BE2C (cell line): ENCODE results near the gene OXER1.

Experiments used
- DNase-seq: peaks from one replicate; pipeline ENCODE4 v3.0.0-alpha.2; 2020
- H3K27me3 ChIP-seq: fragments of 250-450 bp; sonication (Bioruptor Pico); 2 replicates; pipeline ENCODE4 v1.5.1; 2020; ENCODE audit warnings: mild to moderate bottlenecking
- H3K36me3 ChIP-seq: fragments of 250-450 bp; sonication (Bioruptor Pico); 2 replicates; pipeline ENCODE4 v1.5.1; 2020; ENCODE audit warnings: mild to moderate bottlenecking
- H3K4me1 ChIP-seq: fragments of 250-450 bp; sonication (Bioruptor Pico); 2 replicates; pipeline ENCODE4 v1.5.1; 2020
- H3K4me3 ChIP-seq: 2 replicates; pipeline ENCODE4 v1.5.1; 2011; ENCODE audit warnings: low read depth, low read length
- H3K9me3 ChIP-seq: fragments of 250-450 bp; sonication (Bioruptor Pico); 2 replicates; pipeline ENCODE4 v1.5.1; 2020
- TF ChIP-seq, protein P1 (sequence below): IDR thresholded peaks from 2 replicates; pipeline ENCODE4 v1.5.1; 2012; ENCODE audit warnings: mild to moderate bottlenecking, low read depth, low read length

Gene OXER1

DNA sequence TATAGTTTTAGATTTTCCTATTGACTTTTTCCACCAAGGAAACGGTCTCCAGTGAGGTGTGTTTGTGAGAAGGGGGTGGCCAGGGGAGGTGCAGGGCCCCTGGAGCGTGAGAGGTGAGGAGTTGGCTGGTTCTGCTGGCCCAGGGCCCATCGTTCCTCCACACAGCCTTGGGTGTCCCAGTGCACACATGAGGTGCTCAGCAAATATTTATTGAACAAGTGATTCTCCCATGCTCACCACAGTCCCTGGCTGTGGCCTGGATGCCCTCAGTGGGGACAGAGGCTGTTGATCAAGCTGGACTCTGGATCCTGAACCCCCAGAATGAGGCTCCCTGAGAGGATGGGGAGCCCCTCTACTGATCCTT is 23.5 kb upstream of the OXER1 start:
- Histone ChIP-seq H3K4me3 (no peak overlapping the region), H3K27me3 (no peaks in the 10 kb centered on the region), H3K4me1 (peaks cover 12% of the 10 kb centered on the region), H3K36me3 (no peaks in the 10 kb centered on the region), H3K9me3 (no peaks in the 10 kb centered on the region)
- TF ChIP-seq, protein P1, sequence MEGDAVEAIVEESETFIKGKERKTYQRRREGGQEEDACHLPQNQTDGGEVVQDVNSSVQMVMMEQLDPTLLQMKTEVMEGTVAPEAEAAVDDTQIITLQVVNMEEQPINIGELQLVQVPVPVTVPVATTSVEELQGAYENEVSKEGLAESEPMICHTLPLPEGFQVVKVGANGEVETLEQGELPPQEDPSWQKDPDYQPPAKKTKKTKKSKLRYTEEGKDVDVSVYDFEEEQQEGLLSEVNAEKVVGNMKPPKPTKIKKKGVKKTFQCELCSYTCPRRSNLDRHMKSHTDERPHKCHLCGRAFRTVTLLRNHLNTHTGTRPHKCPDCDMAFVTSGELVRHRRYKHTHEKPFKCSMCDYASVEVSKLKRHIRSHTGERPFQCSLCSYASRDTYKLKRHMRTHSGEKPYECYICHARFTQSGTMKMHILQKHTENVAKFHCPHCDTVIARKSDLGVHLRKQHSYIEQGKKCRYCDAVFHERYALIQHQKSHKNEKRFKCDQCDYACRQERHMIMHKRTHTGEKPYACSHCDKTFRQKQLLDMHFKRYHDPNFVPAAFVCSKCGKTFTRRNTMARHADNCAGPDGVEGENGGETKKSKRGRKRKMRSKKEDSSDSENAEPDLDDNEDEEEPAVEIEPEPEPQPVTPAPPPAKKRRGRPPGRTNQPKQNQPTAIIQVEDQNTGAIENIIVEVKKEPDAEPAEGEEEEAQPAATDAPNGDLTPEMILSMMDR = no peak
- DNase-seq = no peak

DNA sequence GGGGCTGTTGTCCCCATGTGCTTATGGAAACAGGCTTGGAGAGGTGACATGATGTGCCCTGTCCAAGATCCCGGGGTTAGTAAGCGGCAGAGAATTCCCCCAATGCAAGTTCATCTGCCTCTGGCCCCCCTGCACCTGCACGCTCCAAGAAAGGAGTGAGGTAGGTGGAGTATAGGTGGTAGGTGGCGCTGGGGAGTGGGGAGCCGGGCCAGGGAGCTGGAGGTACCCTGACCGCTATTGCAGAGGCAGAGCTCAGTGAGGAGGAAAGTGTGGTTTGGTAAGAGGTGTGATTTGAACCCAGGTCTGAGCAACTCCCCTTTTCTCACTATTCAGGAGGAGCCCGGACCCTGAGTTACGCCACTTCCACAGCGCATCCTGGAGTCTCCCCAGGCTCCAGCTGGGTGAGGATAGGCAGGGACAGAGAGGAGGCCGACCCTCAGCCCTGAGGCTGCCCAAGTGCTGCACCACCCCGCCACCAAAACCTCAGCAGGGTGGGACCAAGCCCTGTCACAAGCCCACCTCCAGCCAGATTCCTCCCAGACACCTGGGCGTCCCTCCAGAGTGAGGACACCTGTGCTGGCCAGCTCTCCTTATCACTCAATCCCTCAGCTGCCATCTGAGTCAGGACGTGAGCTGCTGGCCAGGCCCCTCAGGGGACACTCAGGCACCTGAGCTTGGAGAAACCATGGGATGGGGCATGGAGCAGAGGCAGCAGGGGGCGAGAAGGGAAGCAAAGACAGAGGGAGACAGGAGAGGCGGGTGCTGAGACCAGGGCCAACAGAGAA is 22.8 kb upstream of the OXER1 start:
- H3K4me3 ChIP-seq = no peak overlapping the region
- no peaks in the 10 kb centered on the region for H3K9me3 ChIP-seq
- H3K4me1 ChIP-seq = peaks cover 12% of the 10 kb centered on the region
- H3K36me3 ChIP-seq = no peaks in the 10 kb centered on the region
- no peaks in the 10 kb centered on the region for H3K27me3 ChIP-seq
- DNase-seq = no peak
- TF ChIP-seq, protein P1 = no peak

DNA sequence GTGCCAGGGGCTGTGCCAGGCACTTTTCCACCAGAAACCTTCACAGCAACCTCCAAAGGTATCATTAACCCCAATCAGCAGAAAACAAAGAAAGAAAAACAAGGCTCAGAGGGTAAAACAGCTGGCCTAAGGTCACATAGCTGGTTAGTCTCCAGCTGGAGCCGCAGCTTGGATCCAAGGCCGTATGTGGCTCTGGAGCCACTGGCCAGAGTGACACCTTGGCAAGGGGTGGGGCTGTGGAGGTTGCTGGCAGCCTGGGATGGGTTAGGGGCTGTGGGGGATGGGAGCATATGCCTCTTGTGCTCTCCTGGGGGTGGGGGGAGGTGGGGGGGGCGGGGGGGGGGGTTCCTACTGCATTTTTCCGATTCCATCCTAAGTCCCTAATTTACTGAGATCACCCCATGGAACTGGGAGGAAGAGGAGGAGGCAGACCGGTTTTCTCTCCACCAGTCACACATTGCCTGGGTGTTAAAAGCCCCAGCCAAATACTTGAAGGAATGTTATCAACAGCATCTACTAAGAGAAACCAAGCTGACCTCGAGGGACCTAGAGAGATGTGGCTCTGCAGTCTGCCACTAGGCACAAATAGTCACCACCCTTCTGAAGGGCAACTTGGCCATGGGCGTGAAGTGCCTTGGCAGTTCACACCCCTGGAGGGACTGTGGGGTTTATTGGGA is 20.4 kb upstream of the OXER1 start:
- no peak for DNase-seq
- Histone ChIP-seq H3K27me3 (no peaks in the 10 kb centered on the region), H3K4me3 (no peak overlapping the region), H3K36me3 (no peaks in the 10 kb centered on the region), H3K9me3 (no peaks in the 10 kb centered on the region), H3K4me1 (peaks cover 12% of the 10 kb centered on the region)
- TF ChIP-seq, protein P1 = no peak

DNA sequence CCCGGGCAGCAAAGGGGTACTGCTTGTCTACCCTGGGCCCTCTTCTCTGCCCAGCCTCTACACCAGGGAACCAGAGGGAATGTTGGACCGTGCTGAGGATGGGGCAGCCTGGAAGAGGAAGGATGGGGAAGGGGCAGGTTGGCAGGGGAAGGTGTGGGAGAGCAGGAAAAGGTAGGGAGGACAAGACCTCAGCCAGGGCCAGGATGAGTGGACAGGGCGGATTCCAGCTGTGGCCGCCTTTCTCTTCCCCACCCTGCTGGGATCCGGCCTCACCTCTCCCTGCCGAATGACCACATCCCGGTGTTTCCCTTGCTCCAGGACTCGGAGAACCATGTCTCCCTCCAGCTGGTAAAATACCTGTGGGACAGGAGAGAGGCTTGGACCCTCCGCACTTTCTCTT is 19.6 kb upstream of the OXER1 start:
- DNase-seq = no peak
- TF ChIP-seq, protein P1 = no peak
- H3K27me3 ChIP-seq = no peaks in the 10 kb centered on the region
- 0 out of 2 replicates have a peak, but pooled peaks cover 4% of the 10 kb centered on the region for H3K9me3 ChIP-seq
- no peak overlapping the region for H3K4me3 ChIP-seq
- H3K4me1 ChIP-seq = peaks cover 6% of the 10 kb centered on the region
- no peaks in the 10 kb centered on the region for H3K36me3 ChIP-seq

DNA sequence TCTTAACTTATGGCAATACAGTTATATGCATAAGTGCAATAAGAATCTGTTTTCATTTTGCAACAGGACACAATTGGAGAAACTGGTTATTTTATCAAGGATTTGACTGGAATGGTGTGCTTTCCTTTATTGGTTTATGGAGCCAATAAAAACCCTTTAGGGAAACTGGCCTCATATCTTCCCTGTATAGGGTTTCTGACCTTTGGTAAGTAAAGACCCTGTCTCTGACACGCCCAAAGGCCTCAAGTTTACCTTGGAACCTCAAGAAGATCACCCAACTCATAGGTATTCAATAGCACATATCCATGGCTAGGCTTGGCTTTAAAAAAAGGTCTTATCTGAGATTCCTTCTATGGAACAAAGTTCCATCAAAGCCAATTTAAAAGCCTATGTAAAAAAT is 17.2 kb upstream of the OXER1 start:
- Histone ChIP-seq H3K4me1 (no peaks in the 10 kb centered on the region), H3K27me3 (no peaks in the 10 kb centered on the region), H3K36me3 (no peaks in the 10 kb centered on the region), H3K9me3 (0 out of 2 replicates have a peak, but pooled peaks cover 4% of the 10 kb centered on the region), H3K4me3 (no peak overlapping the region)
- TF ChIP-seq, protein P1 = no peak
- DNase-seq = no peak
